Thoracic aorta endothelial cell (primary cell): ENCODE results near the gene NREP. TPM values are rescaled to one million over a fixed set of nuclear protein-coding genes. Genes with fewer than 3 reads are reported as not detected.

ENCODE experiments used
- small RNA-seq: library from RNA; depleted of rRNA; stranded (forward); fragments of <200 nt; gene quantifications from one replicate; pipeline ENCODE3, GENCODE V24; 2012
- total RNA-seq: library from RNA; depleted of rRNA; stranded (reverse); fragments of >200 nt; gene quantifications from 2 replicates; pipeline ENCODE4 v1.2.3, GENCODE V29; 2012

Gene NREP
- total RNA-seq, result 108 and 114 TPM in 2 replicates

GRCh38 chr5:111756581-111757354 is at the start of gene NREP:
NREP (minus strand) TSS chr5:111757194; CDS start chr5:111755772, 1,422 bp downstream.

Small RNAs within 50 kb of the gene (small RNA-seq; reads per million reads assigned to genes)
- not detected for gene RN7SKP57

Other genes with a start within 250 kb of the NREP start
- gene STARD4, start 244.7 kb downstream of the NREP start, total RNA-seq, result 120 and 169 TPM in 2 replicates